Measurements from ENCODE around the gene ZMYND11.

DNA sequence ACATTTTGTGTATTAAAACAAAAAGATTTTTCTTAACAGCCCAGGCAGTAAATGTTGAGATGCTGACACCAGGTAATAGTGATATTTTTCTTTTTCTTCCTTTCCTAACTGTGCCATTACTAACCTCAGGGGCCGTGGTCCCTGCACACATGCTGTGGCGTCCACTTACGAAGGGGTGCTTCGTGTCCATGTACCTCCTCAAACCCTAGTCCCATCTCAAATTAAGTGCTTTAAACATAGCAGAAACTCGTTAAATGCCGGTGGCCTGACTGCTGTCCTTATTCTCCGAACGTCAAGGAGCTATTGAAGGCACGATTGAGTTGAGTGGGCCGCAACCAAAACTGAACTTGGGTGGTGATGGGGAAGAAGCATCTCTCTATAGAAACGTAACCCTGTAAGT, 132.4 kb downstream of the ZMYND11 start:
- TF ChIP-seq CTCF (IDR thresholded peaks at IDR 0.05; ENCODE audit: low read length): no peak
- TF ChIP-seq EZH2 (optimal IDR thresholded peaks at IDR 0.05; ENCODE audit: low read depth, low read length): no peak
